Ascending aorta (tissue), 2 donors: Measurements from ENCODE around the gene DTX3. TPM values are rescaled to one million over a fixed set of nuclear protein-coding genes. Genes with fewer than 3 reads are reported as not detected.
A peak's percentile ranks its signal among the peaks of the same experiment; 100 is the strongest.

ENCODE experiments used
- DNase-seq, 2 donors: peaks; one replicate each; pipeline ENCODE4 v3.0.0-alpha.2; 2019; ENCODE audit warnings: low spot score in 2 of 2
- H3K27ac ChIP-seq, 2 donors: fragments of 200-600 bp; sonication (generic); one replicate each; pipeline ENCODE4 v1.5.1; 2016 to 2017; ENCODE audit warnings: mild to moderate bottlenecking in 1 of 2
- H3K27me3 ChIP-seq: fragments of 200-600 bp; sonication (generic); one replicate; pipeline ENCODE4 v1.5.1; 2017
- H3K36me3 ChIP-seq, 2 donors: fragments of 200-600 bp; sonication (generic); one replicate each; pipeline ENCODE4 v1.5.1; 2016
- H3K4me1 ChIP-seq, 2 donors: fragments of 200-600 bp; sonication (generic); one replicate each; pipeline ENCODE4 v1.5.1; 2016 to 2017; ENCODE audit warnings: mild to moderate bottlenecking in 1 of 2
- H3K4me3 ChIP-seq, 2 donors: fragments of 200-600 bp; sonication (generic); one replicate each; pipeline ENCODE4 v1.5.1; 2016 to 2017; ENCODE audit warnings: mild to moderate bottlenecking in 1 of 2
- H3K9me3 ChIP-seq, 2 donors: fragments of 200-600 bp; sonication (generic); one replicate each; pipeline ENCODE4 v1.5.1; 2016
- CTCF ChIP-seq, 3 experiments: fragments of 200-600 bp in 2 of 3; fragments of 450-650 bp in 1 of 3; sonication (generic) in 2 of 3; IDR thresholded peaks; one replicate each; pipeline ENCODE4 v1.5.1; 2016 to 2019; ENCODE audit warnings: antibody characterized with exemption in 3 of 3, mild to moderate bottlenecking in 1 of 3, moderate library complexity in 1 of 3
- intact Hi-C: fragments of 100-400 bp; cut with DNase I; formaldehyde crosslinking; loops from one replicate; pipeline ENCODE4 v1.15.1; 2023
- total RNA-seq: library from RNA; depleted of rRNA; stranded (reverse); fragments of >200 nt; gene quantifications from one replicate; pipeline ENCODE4 v1.1.0, GENCODE V29; 2016

The DTX3 gene
- total RNA-seq, 1 donor from 2014 or later, result 33.5 TPM

- Histone ChIP-seq H3K4me3 (peak overlapping the region; percentile 81 to 87), H3K36me3 (peaks cover 11 to 22% of the 10 kb centered on the region in 2 donors), H3K4me1 (peaks cover 0 to 26% of the 10 kb centered on the region in 2 donors), H3K27me3 (no peaks in the 10 kb centered on the region), H3K27ac (peak overlapping the region; percentile 96 to 98), H3K9me3 (no peaks in the 10 kb centered on the region)
- no peak for TF ChIP-seq CTCF (IDR thresholded peaks at IDR 0.05)
- intact Hi-C loops, result no loop called here
- DNase-seq, result no peak
These were observed 1.2 kb downstream of the DTX3 start for GRCh38 chr12:57605811-57606311.

GRCh38 chr12:57606399-57606798 lies 1.8 kb downstream of the DTX3 start:
- peaks cover 0 to 28% of the 10 kb centered on the region in 2 donors for H3K4me1 ChIP-seq
- H3K36me3 ChIP-seq, result peaks cover 6 to 17% of the 10 kb centered on the region in 2 donors
- TF ChIP-seq CTCF (IDR thresholded peaks at IDR 0.05), result no peak
- no peak for DNase-seq
- H3K27me3 ChIP-seq, result no peaks in the 10 kb centered on the region
- intact Hi-C loops, result no loop called here
- no peak overlapping the region for H3K4me3 ChIP-seq
- H3K27ac ChIP-seq, result peak overlapping the region in 1 of 2 donors; percentile 98
- no peaks in the 10 kb centered on the region for H3K9me3 ChIP-seq

GRCh38 chr12:57606821-57607220 lies 2.2 kb downstream of the DTX3 start:
- no peak overlapping the region for H3K27ac ChIP-seq
- TF ChIP-seq CTCF (IDR thresholded peaks at IDR 0.05), result no peak
- peaks cover 3 to 13% of the 10 kb centered on the region in 2 donors for H3K36me3 ChIP-seq
- H3K4me1 ChIP-seq, result peaks cover 0 to 29% of the 10 kb centered on the region in 2 donors
- no peaks in the 10 kb centered on the region for H3K9me3 ChIP-seq
- no peak overlapping the region for H3K4me3 ChIP-seq
- no peaks in the 10 kb centered on the region for H3K27me3 ChIP-seq
- intact Hi-C loops, result no loop called here
- no peak for DNase-seq

- no peak overlapping the region for H3K4me3 ChIP-seq
- TF ChIP-seq CTCF (IDR thresholded peaks at IDR 0.05), result no peak
- intact Hi-C loops, result no loop called here
- H3K27me3 ChIP-seq, result no peaks in the 10 kb centered on the region
- no peaks in the 10 kb centered on the region for H3K9me3 ChIP-seq
- H3K4me1 ChIP-seq, result peaks cover 6 to 42% of the 10 kb centered on the region in 2 donors
- DNase-seq, result no peak
- H3K27ac ChIP-seq, result peak overlapping the region in 1 of 2 donors; percentile 32
- H3K36me3 ChIP-seq, result peaks cover 0 to 10% of the 10 kb centered on the region in 2 donors
These were observed 3.5 kb downstream of the DTX3 start for GRCh38 chr12:57607958-57608663.

- no peak for DNase-seq
- intact Hi-C loops, result no loop called here
- no peak for TF ChIP-seq CTCF (IDR thresholded peaks at IDR 0.05)
- H3K36me3 ChIP-seq, result peaks cover 0 to 19% of the 10 kb centered on the region in 2 donors
- peak overlapping the region; percentile 87 to 97 for H3K27ac ChIP-seq
- no peaks in the 10 kb centered on the region for H3K9me3 ChIP-seq
- no peaks in the 10 kb centered on the region for H3K27me3 ChIP-seq
- peak overlapping the region; percentile 70 to 88 for H3K4me3 ChIP-seq
- peaks cover 6 to 45% of the 10 kb centered on the region in 2 donors for H3K4me1 ChIP-seq
These were observed 4.6 kb downstream of the DTX3 start for GRCh38 chr12:57609101-57609780.
